HT1080 (cell line): ENCODE data around the gene TRPV4. TPM values are rescaled to one million over a fixed set of nuclear protein-coding genes. Genes with fewer than 3 reads are reported as not detected.
A peak's percentile ranks its signal among the peaks of the same experiment; 100 is the strongest.
"Not testable (repeated sequence)": the region's sequence is repeated elsewhere in the genome, so short reads cannot be mapped to it uniquely, and the experiment has no call there.

Experiments
- DNase-seq: peaks from one replicate; pipeline ENCODE4 v3.0.0-alpha.2; 2015; ENCODE audit warnings: low read depth
- total RNA-seq: library from RNA; depleted of rRNA; stranded (reverse); fragments of >200 nt; shearing (Covaris generic); gene quantifications from 2 replicates; pipeline ENCODE4 v1.2.3, GENCODE V29; 2014

TRPV4 gene
- total RNA-seq, 1 experiment from 2014 or later: 0.72 TPM

GRCh38 chr12:109861689-109862314 is 28.6 kb upstream of the TRPV4 start:
- no peak for DNase-seq

GRCh38 chr12:109860977-109861376 is 27.8 kb upstream of the TRPV4 start:
- no peak for DNase-seq

- DNase-seq: no peak
These were observed 25.6 kb upstream of the TRPV4 start for GRCh38 chr12:109858764-109859163.

- DNase-seq: no peak
These were observed 24.5 kb upstream of the TRPV4 start for GRCh38 chr12:109857715-109858114.

- DNase-seq: no peak
These were observed 22.2 kb upstream of the TRPV4 start for GRCh38 chr12:109855377-109855776.

GRCh38 chr12:109850518-109850917 is 17.3 kb upstream of the TRPV4 start:
- DNase-seq: not testable (repeated sequence)

- no peak for DNase-seq
These were observed 14.0 kb upstream of the TRPV4 start for GRCh38 chr12:109847142-109847735.

- no peak for DNase-seq
These were observed 12.6 kb upstream of the TRPV4 start for GRCh38 chr12:109845824-109846205.

- DNase-seq: peak; percentile 81
These were observed 12.0 kb upstream of the TRPV4 start for GRCh38 chr12:109844983-109845823.

GRCh38 chr12:109844091-109844490 is 10.9 kb upstream of the TRPV4 start:
- no peak for DNase-seq

- DNase-seq: no peak
These were observed 8.8 kb upstream of the TRPV4 start for GRCh38 chr12:109842021-109842420.

GRCh38 chr12:109841356-109841755 is 8.2 kb upstream of the TRPV4 start:
- no peak for DNase-seq

- peak; percentile 31 for DNase-seq
These were observed 7.3 kb upstream of the TRPV4 start for GRCh38 chr12:109840305-109841074.

GRCh38 chr12:109839444-109839843 is 6.2 kb upstream of the TRPV4 start:
- no peak for DNase-seq

GRCh38 chr12:109836916-109837315 is 3.7 kb upstream of the TRPV4 start:
- DNase-seq: peak; percentile 30

- DNase-seq: no peak
These were observed 2.6 kb upstream of the TRPV4 start for GRCh38 chr12:109835827-109836226.

- DNase-seq: no peak
These were observed 474 bp downstream of the TRPV4 start for GRCh38 chr12:109832541-109833306.

GRCh38 chr12:109831929-109832328 is 1.3 kb downstream of the TRPV4 start:
- no peak for DNase-seq

GRCh38 chr12:109831365-109831764 is 1.8 kb downstream of the TRPV4 start:
- DNase-seq: no peak

GRCh38 chr12:109830718-109831117 is 2.5 kb downstream of the TRPV4 start:
- DNase-seq: no peak

GRCh38 chr12:109830267-109830666 is 2.9 kb downstream of the TRPV4 start:
- no peak for DNase-seq
